HEK293 (cell line): ENCODE measurements around the gene DDX43.

Source experiments
- CTCF ChIA-PET: fragments of 350-600 bp; formaldehyde crosslinking; extraction: SDS; loops from one replicate; lab custom pipeline; 2021; ENCODE audit warnings: antibody characterized with exemption; lab: Yijun Ruan, JAX
- POLR2A ChIA-PET: fragments of 300-600 bp; formaldehyde crosslinking; extraction: SDS; loops from one replicate; lab custom pipeline; 2020; ENCODE audit warnings: antibody characterized with exemption, inconsistent platforms; lab: Yijun Ruan, JAX
- H3K27ac ChIP-seq: fragments of 200-500 bp; sonication (Bioruptor generic); 2 replicates; pipeline ENCODE4 v1.5.1; 2014; ENCODE audit warnings: low read depth, low read length, control low read depth, inconsistent platforms; ENCODE audit errors: extremely low read depth
- H3K36me3 ChIP-seq, 2 experiments: fragments of 200-500 bp in 1 of 2; sonication (Bioruptor generic) in 1 of 2; 1 replicate in 1 of 2; 2 replicates in 1 of 2; pipeline ENCODE4 v1.5.1; 2014 to 2017; ENCODE audit warnings: inconsistent platforms in 2 of 2, low read length in 2 of 2; ENCODE audit not compliant: control insufficient read depth in 2 of 2, insufficient read depth in 1 of 2
- H3K4me1 ChIP-seq: fragments of 200-500 bp; sonication (Bioruptor generic); 2 replicates; pipeline ENCODE4 v1.5.1; 2014; ENCODE audit warnings: mild to moderate bottlenecking, low read length, inconsistent platforms; ENCODE audit not compliant: control insufficient read depth, insufficient read depth
- H3K4me3 ChIP-seq: 2 replicates; pipeline ENCODE4 v1.5.1; 2011; ENCODE audit warnings: low read depth, mild to moderate bottlenecking, control low read depth, low read length, moderate library complexity
- H3K9me3 ChIP-seq: fragments of 200-500 bp; sonication (Bioruptor generic); 2 replicates; pipeline ENCODE4 v1.5.1; 2014; ENCODE audit warnings: low read depth, low read length, inconsistent platforms; ENCODE audit not compliant: control insufficient read depth, insufficient read depth
- GLI4 ChIP-seq: fragments of 450-650 bp; formaldehyde crosslinking; IDR thresholded peaks from 2 replicates; pipeline ENCODE4 v1.5.1; 2016; ENCODE audit warnings: missing biosample characterization, missing genetic modification characterization
- HOXD13 ChIP-seq: sonication (generic); formaldehyde crosslinking; IDR thresholded peaks from 2 replicates; pipeline ENCODE4 v1.8.0; 2022; ENCODE audit warnings: missing genetic modification reagents, borderline replicate concordance
- KLF1 ChIP-seq: fragments of 450-650 bp; formaldehyde crosslinking; IDR thresholded peaks from 2 replicates; pipeline ENCODE4 v1.5.1; 2016; ENCODE audit warnings: missing biosample characterization, missing genetic modification characterization
- KLF8 ChIP-seq: fragments of 450-650 bp; formaldehyde crosslinking; IDR thresholded peaks from 2 replicates; pipeline ENCODE4 v1.5.1; 2016; ENCODE audit warnings: missing biosample characterization, missing genetic modification characterization
- PRDM1 ChIP-seq: fragments of 450-650 bp; formaldehyde crosslinking; IDR thresholded peaks from 2 replicates; pipeline ENCODE4; 2016; ENCODE audit warnings: missing biosample characterization, missing genetic modification characterization
- PRDM10 ChIP-seq: fragments of 450-650 bp; formaldehyde crosslinking; IDR thresholded peaks from 2 replicates; pipeline ENCODE4 v1.5.1; 2016; ENCODE audit warnings: missing biosample characterization, missing genetic modification characterization
- RBAK ChIP-seq: fragments of 450-650 bp; formaldehyde crosslinking; IDR thresholded peaks from 2 replicates; pipeline ENCODE4 v1.5.1; 2016; ENCODE audit warnings: missing biosample characterization, missing genetic modification characterization
- SP3 ChIP-seq: fragments of 450-650 bp; formaldehyde crosslinking; IDR thresholded peaks from 2 replicates; pipeline ENCODE4 v1.5.1; 2016; ENCODE audit warnings: missing biosample characterization, missing genetic modification characterization
- ZBTB49 ChIP-seq: fragments of 450-650 bp; formaldehyde crosslinking; IDR thresholded peaks from 2 replicates; pipeline ENCODE4 v1.5.1; 2016; ENCODE audit warnings: missing biosample characterization, missing genetic modification characterization, low read depth
- ZFP41 ChIP-seq: fragments of 450-650 bp; formaldehyde crosslinking; IDR thresholded peaks from 2 replicates; pipeline ENCODE4 v1.5.1; 2016; ENCODE audit warnings: missing biosample characterization, missing genetic modification characterization, borderline replicate concordance
- ZNF121 ChIP-seq: fragments of 450-650 bp; formaldehyde crosslinking; IDR thresholded peaks from 2 replicates; pipeline ENCODE4 v1.5.1; 2016; ENCODE audit warnings: missing biosample characterization, missing genetic modification characterization
- ZNF133 ChIP-seq: fragments of 450-650 bp; formaldehyde crosslinking; IDR thresholded peaks from 2 replicates; pipeline ENCODE4 v1.5.1; 2016; ENCODE audit warnings: missing biosample characterization, missing genetic modification characterization
- ZNF148 ChIP-seq: fragments of 450-650 bp; formaldehyde crosslinking; IDR thresholded peaks from 2 replicates; pipeline ENCODE4 v1.5.0; 2017; ENCODE audit warnings: missing biosample characterization, missing genetic modification characterization, borderline replicate concordance
- ZNF19 ChIP-seq: fragments of 450-650 bp; formaldehyde crosslinking; IDR thresholded peaks from 2 replicates; pipeline ENCODE4; 2016; ENCODE audit warnings: missing biosample characterization, missing genetic modification characterization, low read depth
- ZNF2 ChIP-seq: fragments of 450-650 bp; formaldehyde crosslinking; IDR thresholded peaks from 2 replicates; pipeline ENCODE4 v1.5.1; 2016; ENCODE audit warnings: missing biosample characterization, missing genetic modification characterization
- ZNF266 ChIP-seq: fragments of 450-650 bp; formaldehyde crosslinking; IDR thresholded peaks from 2 replicates; pipeline ENCODE4 v1.5.1; 2016; ENCODE audit warnings: missing biosample characterization, missing genetic modification characterization, low read depth
- ZNF280D ChIP-seq: fragments of 450-650 bp; formaldehyde crosslinking; IDR thresholded peaks from 2 replicates; pipeline ENCODE4 v1.5.1; 2016; ENCODE audit warnings: missing biosample characterization, missing genetic modification characterization
- ZNF394 ChIP-seq: fragments of 450-650 bp; formaldehyde crosslinking; IDR thresholded peaks from 2 replicates; pipeline ENCODE4 v1.5.1; 2016; ENCODE audit warnings: missing biosample characterization, missing genetic modification characterization, mild to moderate bottlenecking, moderate library complexity, borderline replicate concordance
- ZNF416 ChIP-seq: fragments of 450-650 bp; formaldehyde crosslinking; IDR thresholded peaks from 2 replicates; pipeline ENCODE4 v1.5.1; 2016; ENCODE audit warnings: missing biosample characterization, missing genetic modification characterization
- ZNF48 ChIP-seq: fragments of 450-650 bp; formaldehyde crosslinking; IDR thresholded peaks from 2 replicates; pipeline ENCODE4 v1.5.1; 2016; ENCODE audit warnings: missing biosample characterization, missing genetic modification characterization
- ZNF513 ChIP-seq: fragments of 450-650 bp; IDR thresholded peaks from 2 replicates; pipeline ENCODE4 v1.5.1; 2018; ENCODE audit warnings: missing biosample characterization, missing genetic modification characterization
- ZNF555 ChIP-seq: fragments of 450-650 bp; formaldehyde crosslinking; conservative IDR thresholded peaks from 2 replicates; pipeline ENCODE4 v1.5.1; 2017; ENCODE audit warnings: missing biosample characterization, mild to moderate bottlenecking, missing genetic modification characterization, inconsistent platforms
- ZNF560 ChIP-seq: fragments of 450-650 bp; formaldehyde crosslinking; IDR thresholded peaks from 2 replicates; pipeline ENCODE4 v1.5.1; 2017; ENCODE audit warnings: missing biosample characterization, missing genetic modification characterization, borderline replicate concordance
- ZNF768 ChIP-seq: fragments of 450-650 bp; formaldehyde crosslinking; IDR thresholded peaks from 2 replicates; pipeline ENCODE4 v1.5.1; 2018; ENCODE audit warnings: missing biosample characterization, mild to moderate bottlenecking, missing genetic modification characterization

Gene DDX43

GRCh38 chr6:73413102-73413501 is 18.5 kb downstream of the DDX43 start (continued):
- TF ChIP-seq PRDM10 (tag by site-specific recombination) (no peak), ZNF416 (tag by site-specific recombination) (no peak), ZNF2 (tag by site-specific recombination) (no peak), ZNF266 (tag by site-specific recombination) (no peak), ZNF121 (tag by site-specific recombination) (no peak), ZNF133 (tag by site-specific recombination) (no peak), RBAK (tag by site-specific recombination) (no peak), ZNF560 (no peak), KLF1 (tag by site-specific recombination) (no peak), SP3 (tag by site-specific recombination) (no peak), ZNF48 (tag by site-specific recombination) (no peak)
- TF ChIP-seq, all 188 proteins: peak for 0

- no peak overlapping the region for H3K27ac ChIP-seq
- ChIA-PET CTCF (no interaction called here), POLR2A (no interaction called here)
- no peaks in the 10 kb centered on the region for H3K36me3 ChIP-seq
- no peaks in the 10 kb centered on the region for H3K4me1 ChIP-seq
- no peak overlapping the region for H3K4me3 ChIP-seq
- no peaks in the 10 kb centered on the region for H3K9me3 ChIP-seq
- TF ChIP-seq ZNF768 (no peak), ZNF394 (no peak), ZFP41 (tag by site-specific recombination) (no peak), ZNF19 (tag by site-specific recombination) (no peak), ZBTB49 (tag by site-specific recombination) (no peak), HOXD13 (CRISPR knock-in tag) (no peak), ZNF555 (tag by site-specific recombination) (no peak), PRDM1 (tag by site-specific recombination) (no peak), ZNF513 (tag by site-specific recombination) (no peak), ZNF148 (no peak), ZNF280D (tag by site-specific recombination) (no peak), KLF8 (tag by site-specific recombination) (no peak), GLI4 (tag by site-specific recombination) (no peak)
These were observed 23.6 kb downstream of the DDX43 start for GRCh38 chr6:73418081-73418741.
